Smooth muscle cell (in vitro differentiated cells): ENCODE data around the gene CGB2. TPM values are rescaled to one million over a fixed set of nuclear protein-coding genes. Genes with fewer than 3 reads are reported as not detected.

Experiments
- DNase-seq: peaks from one replicate; lab custom pipeline; 2025; ENCODE audit not compliant: unreplicated experiment; lab: John Stamatoyannopoulos, UW
- H2AFZ ChIP-seq: fragments of 200-600 bp; sonication (generic); 2 replicates; pipeline ENCODE4 v1.6.0; 2016; ENCODE audit warnings: antibody characterized with exemption, low read depth, mild to moderate bottlenecking
- H3F3A ChIP-seq: fragments of 200-600 bp; sonication (generic); 2 replicates; pipeline ENCODE4 v1.6.0; 2017; ENCODE audit warnings: antibody characterized with exemption, low read depth
- H3K27ac ChIP-seq: fragments of 200-600 bp; sonication (generic); 2 replicates; pipeline ENCODE4 v1.5.1; 2016; ENCODE audit warnings: low read depth, mild to moderate bottlenecking
- H3K27me3 ChIP-seq: fragments of 200-600 bp; sonication (generic); 2 replicates; pipeline ENCODE4 v1.6.1; 2016; ENCODE audit warnings: low read depth, mild to moderate bottlenecking
- H3K36me3 ChIP-seq: fragments of 200-600 bp; sonication (generic); 2 replicates; pipeline ENCODE4 v1.5.1; 2016; ENCODE audit warnings: low read depth
- H3K4me1 ChIP-seq: fragments of 200-600 bp; sonication (generic); 2 replicates; pipeline ENCODE4 v1.5.1; 2016; ENCODE audit warnings: low read depth
- H3K4me2 ChIP-seq: fragments of 200-600 bp; sonication (generic); 2 replicates; pipeline ENCODE4 v1.6.0; 2016; ENCODE audit warnings: mild to moderate bottlenecking
- H3K4me3 ChIP-seq: fragments of 200-600 bp; sonication (generic); 2 replicates; pipeline ENCODE4 v1.5.1; 2016; ENCODE audit warnings: mild to moderate bottlenecking
- H3K79me2 ChIP-seq: fragments of 200-600 bp; sonication (generic); 2 replicates; pipeline ENCODE4 v1.6.0; 2016; ENCODE audit warnings: low read depth, mild to moderate bottlenecking
- H3K9ac ChIP-seq: fragments of 200-600 bp; sonication (generic); 2 replicates; pipeline ENCODE4 v1.6.0; 2016; ENCODE audit warnings: low read depth
- H3K9me3 ChIP-seq: fragments of 200-600 bp; sonication (generic); replicated peaks from 2 replicates; pipeline ENCODE4 v1.5.1; 2016; ENCODE audit warnings: low read depth
- H4K20me1 ChIP-seq: fragments of 200-600 bp; sonication (generic); 2 replicates; pipeline ENCODE4 v1.6.0; 2016; ENCODE audit warnings: low read depth
- whole genome bisulfite sequencing: methylation state at CpG from one replicate; pipeline ENCODE4 v1.1.7; 2016; ENCODE audit warnings: low lambda C conversion rate; 5-methylcytosine and 5-hydroxymethylcytosine counted together
- polyA plus RNA-seq: library from polyadenylated mRNA; unstranded; fragments of >200 nt; fragmentation: Nextera tagmentation; extraction: Ambion mirVana; gene quantifications from 2 replicates; pipeline ENCODE4 v1.2.1, GENCODE V29; 2016
- total RNA-seq: library from RNA; depleted of rRNA; stranded (reverse); fragments of >200 nt; gene quantifications from 2 replicates; pipeline ENCODE4 v1.2.3, GENCODE V29; 2014
- TF ChIP-seq, protein P1 (sequence below): fragments of 200-600 bp; sonication (generic); IDR thresholded peaks from 2 replicates; pipeline ENCODE4 v1.5.1; 2017; ENCODE audit warnings: borderline replicate concordance, mild to moderate bottlenecking, antibody characterized with exemption; ENCODE audit not compliant: insufficient read depth, poor library complexity, severe bottlenecking

The CGB2 gene
- total and polyA plus RNA-seq, 2 experiments from 2014 or later: not detected

- H3K4me3 ChIP-seq: peak overlapping the region; percentile 86
- H3K9me3 ChIP-seq: no peaks in the 10 kb centered on the region
- peak overlapping the region; percentile 7 for H3K27ac ChIP-seq
- H3K9ac ChIP-seq: peak overlapping the region; percentile 82
- peaks cover 16% of the 10 kb centered on the region for H3K4me1 ChIP-seq
- no peaks in the 10 kb centered on the region for H3F3A ChIP-seq
- H2AFZ ChIP-seq: peak overlapping the region; percentile 21
- no peaks in the 10 kb centered on the region for H3K36me3 ChIP-seq
- TF ChIP-seq, protein P1, sequence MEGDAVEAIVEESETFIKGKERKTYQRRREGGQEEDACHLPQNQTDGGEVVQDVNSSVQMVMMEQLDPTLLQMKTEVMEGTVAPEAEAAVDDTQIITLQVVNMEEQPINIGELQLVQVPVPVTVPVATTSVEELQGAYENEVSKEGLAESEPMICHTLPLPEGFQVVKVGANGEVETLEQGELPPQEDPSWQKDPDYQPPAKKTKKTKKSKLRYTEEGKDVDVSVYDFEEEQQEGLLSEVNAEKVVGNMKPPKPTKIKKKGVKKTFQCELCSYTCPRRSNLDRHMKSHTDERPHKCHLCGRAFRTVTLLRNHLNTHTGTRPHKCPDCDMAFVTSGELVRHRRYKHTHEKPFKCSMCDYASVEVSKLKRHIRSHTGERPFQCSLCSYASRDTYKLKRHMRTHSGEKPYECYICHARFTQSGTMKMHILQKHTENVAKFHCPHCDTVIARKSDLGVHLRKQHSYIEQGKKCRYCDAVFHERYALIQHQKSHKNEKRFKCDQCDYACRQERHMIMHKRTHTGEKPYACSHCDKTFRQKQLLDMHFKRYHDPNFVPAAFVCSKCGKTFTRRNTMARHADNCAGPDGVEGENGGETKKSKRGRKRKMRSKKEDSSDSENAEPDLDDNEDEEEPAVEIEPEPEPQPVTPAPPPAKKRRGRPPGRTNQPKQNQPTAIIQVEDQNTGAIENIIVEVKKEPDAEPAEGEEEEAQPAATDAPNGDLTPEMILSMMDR: no peak
- no peak for DNase-seq
- peak overlapping the region; percentile 100 for H3K4me2 ChIP-seq
- H3K79me2 ChIP-seq: peaks cover 71% of the 10 kb centered on the region
- WGBS: 5% methylated on average over 12 of the region's 13 CpGs
- H4K20me1 ChIP-seq: peaks cover 39% of the 10 kb centered on the region
- no peaks in the 10 kb centered on the region for H3K27me3 ChIP-seq
Observed at GRCh38 chr19:48994035-48994386, 37.7 kb upstream of the CGB2 start.

GRCh38 chr19:48997972-48998371 is 33.7 kb upstream of the CGB2 start:
- Histone ChIP-seq H3K9ac (no peak overlapping the region), H2AFZ (no peak overlapping the region), H3K27me3 (no peaks in the 10 kb centered on the region), H3K36me3 (no peaks in the 10 kb centered on the region), H3F3A (no peaks in the 10 kb centered on the region), H3K27ac (no peak overlapping the region), H3K4me2 (no peak overlapping the region), H3K79me2 (peaks cover 36% of the 10 kb centered on the region), H3K4me1 (peaks cover 6% of the 10 kb centered on the region), H4K20me1 (peaks cover 16% of the 10 kb centered on the region), H3K9me3 (no peaks in the 10 kb centered on the region), H3K4me3 (no peak overlapping the region)
- TF ChIP-seq, protein P1: peak; percentile 46
- 87% methylated on average over 5 of the region's 5 CpGs for WGBS
- DNase-seq: no peak

DNA sequence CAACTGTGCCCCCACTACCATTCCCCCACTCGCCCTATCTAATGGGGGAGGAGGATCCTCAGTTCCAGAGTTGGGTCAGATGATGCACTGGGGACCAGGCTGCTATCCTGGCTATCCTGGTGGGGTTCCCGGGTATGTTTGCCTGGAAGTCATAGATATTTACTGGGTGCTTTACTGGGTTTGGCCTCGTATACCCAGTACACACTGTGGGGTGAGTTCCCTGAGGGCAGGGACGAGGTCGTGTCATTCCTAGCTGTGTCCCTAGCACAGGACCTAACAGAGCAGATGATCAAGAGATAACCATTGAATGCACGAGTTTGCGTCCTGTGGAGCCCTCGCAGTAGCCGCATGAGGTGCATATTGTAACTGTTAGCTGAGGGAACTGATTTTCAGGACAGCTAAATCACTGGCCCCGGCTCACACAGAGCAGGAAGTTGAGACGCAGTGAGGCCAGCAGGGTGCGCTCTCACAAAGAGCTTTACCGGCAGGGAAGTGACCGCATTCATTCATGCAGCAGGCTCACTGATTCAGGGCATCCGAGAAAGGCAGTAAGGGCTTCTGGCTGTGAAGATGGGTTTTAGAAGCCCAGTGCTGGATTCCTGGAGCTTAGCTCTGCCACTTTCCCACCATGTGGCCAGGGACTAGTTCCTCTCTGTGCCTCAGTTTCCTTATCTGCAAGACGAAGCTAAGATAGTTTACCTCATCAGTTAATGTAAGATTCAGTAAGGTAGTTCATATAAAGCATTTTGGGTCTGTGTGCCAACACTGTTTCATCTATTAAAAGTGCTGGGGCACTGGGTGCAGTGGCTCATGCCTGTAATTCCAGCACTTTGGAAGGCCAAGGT is 32.0 kb upstream of the CGB2 start:
- 59% methylated on average over 16 of the region's 16 CpGs for WGBS
- no peak overlapping the region for H2AFZ ChIP-seq

More for the DNA sequence above, 32.0 kb upstream of the CGB2 start:
- no peak overlapping the region for H3K27ac ChIP-seq
- H4K20me1 ChIP-seq: peaks cover 16% of the 10 kb centered on the region
- H3F3A ChIP-seq: no peaks in the 10 kb centered on the region
- H3K4me2 ChIP-seq: no peak overlapping the region
- no peak overlapping the region for H3K9ac ChIP-seq
- TF ChIP-seq, protein P1: peak; percentile 54
- no peaks in the 10 kb centered on the region for H3K27me3 ChIP-seq
- H3K79me2 ChIP-seq: peaks cover 27% of the 10 kb centered on the region
- peaks cover 1% of the 10 kb centered on the region for H3K4me1 ChIP-seq
- no peaks in the 10 kb centered on the region for H3K9me3 ChIP-seq
- no peak for DNase-seq
- no peaks in the 10 kb centered on the region for H3K36me3 ChIP-seq
- H3K4me3 ChIP-seq: no peak overlapping the region
